Caco-2 (cell line): ENCODE results near the gene SNX21. TPM values are rescaled to one million over a fixed set of nuclear protein-coding genes. Genes with fewer than 3 reads are reported as not detected.

ENCODE experiments used
- BruUV-seq: library from RNA; stranded (reverse); fragments of 400-500 nt; replicated peaks from 2 replicates; lab custom pipeline; 2021; lab: Mats Ljungman, UMichigan
- CTCF ChIA-PET: fragments of 300-600 bp; sonication (Branson Sonifier 250); formaldehyde crosslinking; loops from one replicate; lab custom pipeline; 2022; ENCODE audit warnings: antibody characterized with exemption; lab: Charles Lee
- POLR2A ChIA-PET: fragments of 300-600 bp; sonication (Branson Sonifier 250); formaldehyde crosslinking; loops from one replicate; lab custom pipeline; 2022; ENCODE audit warnings: antibody characterized with exemption; lab: Charles Lee
- DNase-seq, 2 experiments: peaks; one replicate each; pipeline versions ENCODE4 v3.0.0 to v3.0.0-alpha.2; 2020 to 2022
- H3K27me3 ChIP-seq: replicated peaks from 2 replicates; pipeline ENCODE4 v1.6.0; 2011; ENCODE audit warnings: low read length; ENCODE audit not compliant: control insufficient read depth, insufficient read depth
- H3K36me3 ChIP-seq: 2 replicates; pipeline ENCODE4 v1.5.1; 2011; ENCODE audit warnings: low read length; ENCODE audit not compliant: control insufficient read depth, insufficient read depth
- H3K4me1 ChIP-seq: fragments of 250-450 bp; sonication (Bioruptor Pico); 2 replicates; pipeline ENCODE4 v1.5.1; 2020; ENCODE audit warnings: mild to moderate bottlenecking
- H3K4me3 ChIP-seq: 2 replicates; pipeline ENCODE4 v1.5.1; 2011; ENCODE audit warnings: low read depth, mild to moderate bottlenecking, control low read depth, low read length
- H3K9me3 ChIP-seq: fragments of 250-450 bp; sonication (Bioruptor Pico); 2 replicates; pipeline ENCODE4 v1.5.1; 2020; ENCODE audit warnings: mild to moderate bottlenecking, moderate library complexity
- H3K27ac Mint-ChIP-seq: one replicate; pipeline ENCODE4 v1.8.0; 2022; ENCODE audit warnings: mixed read lengths; ENCODE audit not compliant: unreplicated experiment
- H3K27me3 Mint-ChIP-seq: one replicate; pipeline ENCODE4 v1.8.0; 2022; ENCODE audit warnings: mixed read lengths; ENCODE audit not compliant: insufficient read depth, unreplicated experiment
- H3K36me3 Mint-ChIP-seq: one replicate; pipeline ENCODE4 v1.8.0; 2022; ENCODE audit warnings: mild to moderate bottlenecking, mixed read lengths; ENCODE audit not compliant: insufficient read depth, unreplicated experiment
- H3K4me1 Mint-ChIP-seq: one replicate; pipeline ENCODE4 v1.8.0; 2022; ENCODE audit warnings: low read depth, mixed read lengths; ENCODE audit not compliant: unreplicated experiment
- H3K4me3 Mint-ChIP-seq: one replicate; pipeline ENCODE4 v1.8.0; 2022; ENCODE audit warnings: mild to moderate bottlenecking, moderate library complexity, mixed read lengths; ENCODE audit not compliant: unreplicated experiment
- H3K9me3 Mint-ChIP-seq: one replicate; pipeline ENCODE4 v1.8.0; 2022; ENCODE audit warnings: mixed read lengths; ENCODE audit not compliant: unreplicated experiment
- CTCF ChIP-seq, 2 experiments: fragments of 200-600 bp in 1 of 2; IDR thresholded peaks; 1 replicate in 1 of 2; 2 replicates in 1 of 2; pipeline versions ENCODE4 v1.5.1 to v1.8.0; 2011 to 2022; ENCODE audit warnings: antibody characterized with exemption in 1 of 2, control low read depth in 1 of 2, inconsistent platforms in 1 of 2, low read depth in 1 of 2, low read length in 1 of 2, mild to moderate bottlenecking in 1 of 2, moderate library complexity in 1 of 2; ENCODE audit not compliant: insufficient read depth in 1 of 2, severe bottlenecking in 1 of 2, unreplicated experiment in 1 of 2
- intact Hi-C: fragments of 100-400 bp; cut with micrococcal nuclease; formaldehyde crosslinking; loops from one replicate; pipeline ENCODE4 v1.10.0; 2022; ENCODE audit not compliant: unreplicated experiment
- total RNA-seq: library from RNA; stranded (reverse); gene quantifications from 2 replicates; pipeline ENCODE4 v1.2.3, GENCODE V29; 2022

The SNX21 gene
- total RNA-seq, 1 experiment from 2014 or later, result 15.6 TPM

GRCh38 chr20:45835329-45835765 lies 1.7 kb downstream of the SNX21 start:
- no peak overlapping the region for H3K4me3 ChIP-seq
- H3K9me3 ChIP-seq, result no peaks in the 10 kb centered on the region
- intact Hi-C loops, result no loop called here
- TF ChIP-seq CTCF (IDR thresholded peaks at IDR 0.05; ENCODE audit: insufficient read depth in 1 of 2, low read depth in 1 of 2, low read length in 1 of 2, severe bottlenecking in 1 of 2, unreplicated experiment in 1 of 2), result no peak
- no TSS peak for BruUV-seq
- H3K4me3 Mint-ChIP-seq, result no peak overlapping the region
- no peak overlapping the region for H3K27ac Mint-ChIP-seq
- H3K27me3 Mint-ChIP-seq, result no peaks in the 10 kb centered on the region
- H3K27me3 ChIP-seq, result no peaks in the 10 kb centered on the region
- H3K36me3 Mint-ChIP-seq, result peaks cover 1% of the 10 kb centered on the region
- no peaks in the 10 kb centered on the region for H3K36me3 ChIP-seq
- ChIA-PET POLR2A (no interaction called here), CTCF (interaction anchor here (0.6 kb wide), 1 partner anchor 130 kb away, joined by 5 read pairs; no protein-coding TSS in a partner anchor)
- peaks cover 12% of the 10 kb centered on the region for H3K4me1 Mint-ChIP-seq
- no peak for DNase-seq
- peaks cover 13% of the 10 kb centered on the region for H3K4me1 ChIP-seq
- no peaks in the 10 kb centered on the region for H3K9me3 Mint-ChIP-seq

GRCh38 chr20:45835825-45836224 lies 2.2 kb downstream of the SNX21 start:
- no peak overlapping the region for H3K4me3 Mint-ChIP-seq
- Histone ChIP-seq H3K36me3 (no peaks in the 10 kb centered on the region), H3K4me1 (peaks cover 13% of the 10 kb centered on the region), H3K4me3 (no peak overlapping the region), H3K9me3 (no peaks in the 10 kb centered on the region), H3K27me3 (no peaks in the 10 kb centered on the region)
- ChIA-PET CTCF (interaction anchor here (0.6 kb wide), 1 partner anchor 130 kb away, joined by 5 read pairs; no protein-coding TSS in a partner anchor), POLR2A (no interaction called here)
- DNase-seq, result no peak
- no peaks in the 10 kb centered on the region for H3K27me3 Mint-ChIP-seq
- BruUV-seq, result no TSS peak
- TF ChIP-seq CTCF (IDR thresholded peaks at IDR 0.05; ENCODE audit: insufficient read depth in 1 of 2, low read depth in 1 of 2, low read length in 1 of 2, severe bottlenecking in 1 of 2, unreplicated experiment in 1 of 2), result no peak
- no peak overlapping the region for H3K27ac Mint-ChIP-seq
- no peaks in the 10 kb centered on the region for H3K9me3 Mint-ChIP-seq
- peaks cover 6% of the 10 kb centered on the region for H3K36me3 Mint-ChIP-seq
- intact Hi-C loops, result no loop called here
- peaks cover 9% of the 10 kb centered on the region for H3K4me1 Mint-ChIP-seq

GRCh38 chr20:45836841-45837240 lies 3.2 kb downstream of the SNX21 start:
- Mint-ChIP-seq H3K27ac (no peak overlapping the region), H3K27me3 (no peaks in the 10 kb centered on the region), H3K9me3 (no peaks in the 10 kb centered on the region), H3K4me1 (peaks cover 9% of the 10 kb centered on the region), H3K36me3 (peaks cover 13% of the 10 kb centered on the region), H3K4me3 (no peak overlapping the region)
- Histone ChIP-seq H3K27me3 (no peaks in the 10 kb centered on the region), H3K36me3 (peaks cover 3% of the 10 kb centered on the region; the same call in 1 of the 2 replicates), H3K9me3 (no peaks in the 10 kb centered on the region), H3K4me1 (peaks cover 13% of the 10 kb centered on the region), H3K4me3 (no peak overlapping the region)
- DNase-seq, result no peak
- intact Hi-C loops, result no loop called here
- ChIA-PET POLR2A (no interaction called here), CTCF (interaction anchor here (0.5 to 0.6 kb wide), 2 partner anchors 91 to 494 kb away, joined by 3 to 4 read pairs; no protein-coding TSS in a partner anchor)
- BruUV-seq, result no TSS peak
- TF ChIP-seq CTCF (IDR thresholded peaks at IDR 0.05; ENCODE audit: insufficient read depth in 1 of 2, low read depth in 1 of 2, low read length in 1 of 2, severe bottlenecking in 1 of 2, unreplicated experiment in 1 of 2), result no peak
